ENCODE results near the gene NUP98.

NUP98 gene

GRCh38 chr11:3797329-3798090, at the start of gene NUP98:
NUP98 (minus strand) TSS chr11:3797554; CDS start chr11:3782117, 15,437 bp downstream.
- peak; percentile 100 for DNase-seq

GRCh38 chr11:3845670-3846069, 48.3 kb upstream of the NUP98 start:
- DNase-seq = no peak

- no peak for DNase-seq
Measured at GRCh38 chr11:3845246-3845645, 47.9 kb upstream of the NUP98 start.

- no peak for DNase-seq
Measured at GRCh38 chr11:3843326-3843725, 46.0 kb upstream of the NUP98 start.

- DNase-seq = no peak
Measured at GRCh38 chr11:3841426-3842350, 44.3 kb upstream of the NUP98 start.

- DNase-seq = peak; percentile 93
Measured at GRCh38 chr11:3840870-3841425, 43.6 kb upstream of the NUP98 start, which contains the start of gene RHOG. RHOG (minus strand) TSS chr11:3840959; CDS start chr11:3828138, 12,821 bp downstream.

- DNase-seq = no peak
Measured at GRCh38 chr11:3840004-3840869, 42.9 kb upstream of the NUP98 start.

GRCh38 chr11:3838504-3838903, 41.1 kb upstream of the NUP98 start:
- DNase-seq = no peak

- DNase-seq = peak; percentile 47
Measured at GRCh38 chr11:3837793-3838192, 40.4 kb upstream of the NUP98 start.

- DNase-seq = no peak
Measured at GRCh38 chr11:3836903-3837302, 39.5 kb upstream of the NUP98 start.

- no peak for DNase-seq
Measured at GRCh38 chr11:3835751-3836150, 38.4 kb upstream of the NUP98 start.

- DNase-seq = peak; percentile 31
Measured at GRCh38 chr11:3834664-3835461, 37.5 kb upstream of the NUP98 start.

- DNase-seq = no peak
Measured at GRCh38 chr11:3834349-3834663, 37.0 kb upstream of the NUP98 start.

- no peak for DNase-seq
Measured at GRCh38 chr11:3833449-3833848, 36.1 kb upstream of the NUP98 start.

- no peak for DNase-seq
Measured at GRCh38 chr11:3832816-3833215, 35.5 kb upstream of the NUP98 start.

- DNase-seq = no peak
Measured at GRCh38 chr11:3831378-3832239, 34.3 kb upstream of the NUP98 start.

GRCh38 chr11:3830730-3831129, 33.4 kb upstream of the NUP98 start:
- DNase-seq = no peak

GRCh38 chr11:3830088-3830487, 32.7 kb upstream of the NUP98 start:
- no peak for DNase-seq

- DNase-seq = no peak
Measured at GRCh38 chr11:3827434-3828186, 30.3 kb upstream of the NUP98 start.

- DNase-seq = no peak
Measured at GRCh38 chr11:3826721-3827120, 29.4 kb upstream of the NUP98 start.
